ENCODE data around the gene CATSPER2.
"Not testable (repeated sequence)": the region's sequence is repeated elsewhere in the genome, so short reads cannot be mapped to it uniquely, and the experiment has no call there.

Gene CATSPER2

GRCh38 chr15:43589778-43590466 is 58.7 kb downstream of the CATSPER2 start, which contains the start of gene PPIP5K1:
PPIP5K1 (minus strand) TSS chr15:43590208; CDS start chr15:43584504, 5,704 bp downstream.
- not testable (repeated sequence) for H3K27me3 ChIP-seq (ENCODE audit: insufficient read depth, low read length); H3K4me1 ChIP-seq (ENCODE audit: insufficient read depth, low read length); H3K27ac ChIP-seq (ENCODE audit: low read depth, low read length); H3K9ac ChIP-seq (ENCODE audit: low read depth, low read length); H3K36me3 ChIP-seq (ENCODE audit: insufficient read depth, low read length); H3K4me3 ChIP-seq (ENCODE audit: low read length); H3K9me3 ChIP-seq (ENCODE audit: insufficient read depth, low read depth, low read length)
- WGBS = no CpG with 5 or more reads among the region's 54 CpGs

Data from HUES64 (cell line).